Naive B cell (primary cell): ENCODE measurements around the gene PSMD9. TPM values are rescaled to one million over a fixed set of nuclear protein-coding genes. Genes with fewer than 3 reads are reported as not detected.
"Not testable (repeated sequence)": the region's sequence is repeated elsewhere in the genome, so short reads cannot be mapped to it uniquely, and the experiment has no call there.

Experiments
- ATAC-seq, 2 donors: fragments of 150-1000 bp; cut with Tn5 transposase; 2 replicates each; pipeline ENCODE4 v1.10.0; 2021; ENCODE audit warnings: low read depth in 2 of 2, mild to moderate bottlenecking in 2 of 2, moderate library complexity in 2 of 2
- DNase-seq: peaks from one replicate; pipeline ENCODE4 v3.0.0; 2022
- H3K27ac Mint-ChIP-seq, 6 donors: one replicate each; pipeline ENCODE4 v1.8.0; 2020 to 2022; ENCODE audit warnings: mild to moderate bottlenecking in 6 of 6, mixed read lengths in 6 of 6, moderate library complexity in 5 of 6, inconsistent platforms in 2 of 6
- H3K27me3 Mint-ChIP-seq, 3 donors: one replicate each; pipeline ENCODE4 v1.8.0; 2021 to 2022; ENCODE audit warnings: mixed read lengths in 3 of 3, mild to moderate bottlenecking in 1 of 3
- H3K36me3 Mint-ChIP-seq, 2 donors: one replicate each; pipeline ENCODE4 v1.8.0; 2020 to 2022; ENCODE audit warnings: mixed read lengths in 2 of 2, inconsistent platforms in 1 of 2, mild to moderate bottlenecking in 1 of 2
- H3K4me1 Mint-ChIP-seq, 3 donors: one replicate each; pipeline ENCODE4 v1.8.0; 2020 to 2022; ENCODE audit warnings: mixed read lengths in 3 of 3, inconsistent platforms in 1 of 3, mild to moderate bottlenecking in 1 of 3, moderate library complexity in 1 of 3
- H3K4me3 Mint-ChIP-seq, 8 donors: one replicate each; pipeline ENCODE4 v1.8.0; 2020 to 2022; ENCODE audit warnings: mild to moderate bottlenecking in 8 of 8, mixed read lengths in 8 of 8, moderate library complexity in 8 of 8, inconsistent platforms in 2 of 8
- H3K9me3 Mint-ChIP-seq, 7 donors: one replicate each; pipeline ENCODE4 v1.8.0; 2020 to 2022; ENCODE audit warnings: mixed read lengths in 7 of 7, mild to moderate bottlenecking in 5 of 7, inconsistent platforms in 2 of 7, moderate library complexity in 1 of 7
- polyA plus RNA-seq, 6 donors: library from polyadenylated mRNA; unstranded; fragments of 300-500 nt; fragmentation: Illumina TruSeq; gene quantifications; one replicate each; pipeline ENCODE4 v1.2.3, GENCODE V29; 2021; ENCODE audit warnings: low read depth in 6 of 6

Gene PSMD9
- polyA plus RNA-seq, 6 donors from 2014 or later = 71.6 to 97.1 (median 74.1) TPM

DNA sequence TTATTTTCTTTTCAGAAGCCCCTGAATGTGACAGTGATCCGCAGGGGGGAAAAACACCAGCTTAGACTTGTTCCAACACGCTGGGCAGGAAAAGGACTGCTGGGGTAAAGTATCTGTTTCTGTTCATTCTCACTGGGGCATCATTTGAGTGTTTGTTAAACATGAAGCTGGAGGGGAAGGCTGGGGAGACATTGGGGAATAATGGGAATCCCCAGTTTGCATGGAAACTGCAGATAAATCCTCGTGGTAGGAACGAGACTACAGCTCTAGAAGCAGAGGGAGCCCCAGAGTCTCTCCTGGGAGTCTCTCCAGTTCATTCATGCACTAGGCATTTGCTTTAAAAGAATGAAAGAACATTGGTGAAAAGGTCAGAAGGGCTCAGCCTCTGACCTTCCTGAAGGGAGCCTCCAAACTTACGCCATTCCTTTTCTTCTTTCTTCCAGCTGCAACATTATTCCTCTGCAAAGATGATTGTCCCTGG is 27.3 kb downstream of the PSMD9 start:
- Mint-ChIP-seq H3K4me1 (peaks cover 7 to 13% (median 12%) of the 10 kb centered on the region in 3 donors), H3K27me3 (no peaks in the 10 kb centered on the region), H3K9me3 (no peaks in the 10 kb centered on the region), H3K27ac (peak overlapping the region in 2 of 6 donors; percentile 47 to 87), H3K36me3 (peaks cover 0 to 2% of the 10 kb centered on the region in 2 donors), H3K4me3 (peak overlapping the region in 1 of 8 donors; percentile 27)
- DNase-seq (no peak), ATAC-seq (no peak)

DNA sequence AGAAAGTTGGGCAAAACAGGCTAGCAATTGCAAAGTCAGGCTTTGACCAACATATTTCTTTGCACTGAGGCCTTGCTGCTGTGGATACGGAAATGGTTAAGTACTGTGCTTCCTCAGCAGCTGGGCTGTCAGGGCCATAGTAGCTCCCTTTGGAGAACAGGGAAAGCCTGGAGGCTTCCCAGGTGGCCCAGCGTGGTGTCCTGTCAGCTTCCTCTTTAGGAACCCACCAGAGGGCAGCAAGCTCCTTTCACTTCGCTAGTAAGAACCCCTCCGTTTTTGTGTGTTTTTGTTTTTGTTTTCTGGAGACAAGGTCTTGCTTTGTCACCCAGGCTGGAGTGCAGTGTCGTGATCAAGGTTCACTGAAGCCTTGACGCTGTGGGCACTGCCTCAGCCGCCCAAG is 28.1 kb downstream of the PSMD9 start:
- DNase-seq (no peak), ATAC-seq (no peak)
- Mint-ChIP-seq H3K36me3 (no peaks in the 10 kb centered on the region), H3K27ac (peak overlapping the region in 3 of 6 donors; percentile 18 to 99 (median 95)), H3K4me1 (peaks cover 11 to 13% (median 12%) of the 10 kb centered on the region in 3 donors), H3K27me3 (no peaks in the 10 kb centered on the region), H3K4me3 (peak overlapping the region in 1 of 8 donors; percentile 17), H3K9me3 (no peaks in the 10 kb centered on the region)

DNA sequence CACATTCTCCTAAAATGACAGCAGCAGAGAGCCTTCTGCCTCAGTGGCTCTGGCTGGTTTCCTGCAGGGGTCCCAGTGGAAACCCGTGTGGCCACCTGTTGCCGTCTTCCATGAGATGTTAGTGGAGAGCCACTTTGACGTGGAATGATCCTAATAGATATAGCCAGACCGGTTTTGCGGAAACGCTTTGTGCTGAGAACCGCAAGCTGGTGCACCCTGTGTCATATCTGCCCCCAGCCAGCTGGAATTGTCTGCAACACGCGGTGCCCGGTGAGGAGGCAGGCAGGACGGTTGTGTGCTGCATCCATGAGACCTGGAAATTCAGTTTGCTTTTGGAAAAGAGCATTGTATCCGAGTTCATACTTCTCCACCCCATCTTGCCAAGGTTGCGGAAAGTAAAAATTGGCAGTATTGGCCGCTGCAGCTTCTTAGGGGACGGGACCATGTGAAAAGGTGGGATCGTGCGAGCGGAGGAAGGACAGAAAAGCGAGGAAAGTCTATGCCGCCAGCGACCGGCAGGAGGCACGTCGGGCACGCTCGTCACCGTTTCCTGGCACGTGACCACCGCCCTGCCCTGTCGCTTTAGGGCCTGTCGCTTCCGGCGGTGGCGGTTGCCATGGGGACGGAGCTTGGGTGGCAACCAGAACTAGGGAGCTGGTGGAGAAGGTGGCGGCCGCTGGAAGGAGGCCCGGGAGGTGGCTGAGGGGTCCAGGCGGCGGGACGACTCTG is 29.5 kb downstream of the PSMD9 start, which contains the start of gene CFAP251:
Gene CFAP251 (plus strand): TSS at position 643 of the 729 bp plus-strand sequence. CDS start 2,714 bp downstream, outside the sequence.
- Mint-ChIP-seq H3K4me3 (peak within 1 kb of the TSS; percentile 71 to 91 (median 83)), H3K27me3 (no peaks in the 10 kb centered on the region)

DNA sequence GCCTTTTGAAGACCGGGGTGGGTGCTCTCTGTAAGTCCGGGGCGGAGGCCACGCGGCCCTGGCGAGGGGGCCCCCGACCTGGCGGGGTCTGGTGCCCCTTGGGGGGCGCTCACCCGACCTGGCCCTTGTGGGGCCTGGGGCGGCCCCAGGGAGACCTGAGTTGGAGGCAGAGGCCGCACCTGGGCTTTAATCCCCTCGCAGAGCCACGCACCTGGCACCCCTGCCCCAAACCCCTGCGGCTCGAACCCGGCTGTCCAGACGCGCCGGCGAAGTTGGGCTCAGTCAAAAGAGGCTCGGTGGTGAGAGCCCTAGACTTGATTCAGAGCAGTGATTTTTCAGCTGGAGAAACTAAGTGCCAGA is 30.1 kb downstream of the PSMD9 start:
- Mint-ChIP-seq H3K4me1 (peaks cover 13% of the 10 kb centered on the region in 3 donors), H3K4me3 (peak overlapping the region in 5 of 8 donors; percentile 71 to 91 (median 81)), H3K36me3 (no peaks in the 10 kb centered on the region), H3K27ac (peak overlapping the region; percentile 28 to 99 (median 94)), H3K27me3 (no peaks in the 10 kb centered on the region), H3K9me3 (no peaks in the 10 kb centered on the region)
- DNase-seq = no peak
- ATAC-seq = peak; percentile 35 to 54

More for the DNA sequence above, 29.5 kb downstream of the PSMD9 start, which contains the start of gene CFAP251:
- peaks cover 11 to 13% (median 12%) of the 10 kb centered on the region in 3 donors for H3K4me1 Mint-ChIP-seq
- DNase-seq (peak; percentile 94), ATAC-seq (peak; percentile 99)
- H3K9me3 Mint-ChIP-seq = no peaks in the 10 kb centered on the region
- no peaks in the 10 kb centered on the region for H3K36me3 Mint-ChIP-seq
- H3K27ac Mint-ChIP-seq = peak within 1 kb of the TSS; percentile 81 to 99 (median 96)

DNA sequence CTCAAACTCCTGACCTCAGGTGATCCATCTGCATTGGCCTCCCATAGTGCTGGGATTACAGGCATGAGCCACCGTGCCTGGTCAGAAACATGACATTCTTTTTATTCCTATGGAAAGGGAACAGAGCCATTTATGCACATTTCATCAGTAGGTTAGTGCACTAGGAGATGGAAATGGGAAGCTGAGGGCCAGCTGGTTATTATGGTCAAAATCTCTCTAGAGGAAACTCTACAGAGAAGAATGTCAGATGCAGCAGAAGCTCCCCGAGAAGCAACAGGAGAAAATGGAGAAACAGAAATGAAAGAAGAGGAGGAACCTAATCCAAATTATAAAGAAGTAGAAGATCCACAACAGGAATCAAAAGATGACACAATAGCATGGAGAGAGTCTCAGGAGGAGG is 32.5 kb downstream of the PSMD9 start:
- Mint-ChIP-seq H3K27me3 (no peaks in the 10 kb centered on the region), H3K27ac (peak overlapping the region in 3 of 6 donors; percentile 67 to 85 (median 77)), H3K4me3 (peak overlapping the region in 2 of 8 donors; percentile 29 to 33), H3K4me1 (peaks cover 13 to 17% (median 16%) of the 10 kb centered on the region in 3 donors), H3K9me3 (no peaks in the 10 kb centered on the region), H3K36me3 (no peaks in the 10 kb centered on the region)
- DNase-seq (no peak), ATAC-seq (no peak)

DNA sequence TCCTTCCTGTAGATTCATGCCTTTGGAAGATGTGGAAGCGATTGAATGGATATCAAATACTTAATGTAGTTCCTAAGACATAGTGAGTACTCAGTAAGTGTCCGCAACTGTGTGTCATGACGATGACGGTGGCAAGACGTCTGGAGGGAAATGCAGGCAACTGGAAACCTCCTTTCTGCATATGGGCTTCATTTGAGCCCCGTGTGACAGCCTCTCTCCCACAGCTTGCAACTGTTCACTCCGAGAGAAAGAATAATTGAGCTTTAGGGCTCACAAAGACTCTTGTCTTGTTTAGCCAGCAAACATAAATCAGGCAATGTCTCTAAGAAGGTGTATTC is 36.7 kb downstream of the PSMD9 start:
- H3K27ac Mint-ChIP-seq = no peak overlapping the region
- no peak overlapping the region for H3K4me3 Mint-ChIP-seq
- DNase-seq (no peak), ATAC-seq (no peak)
- no peaks in the 10 kb centered on the region for H3K36me3 Mint-ChIP-seq
- H3K9me3 Mint-ChIP-seq = no peaks in the 10 kb centered on the region
- H3K4me1 Mint-ChIP-seq = peaks cover 13 to 30% (median 20%) of the 10 kb centered on the region in 3 donors
- no peaks in the 10 kb centered on the region for H3K27me3 Mint-ChIP-seq

DNA sequence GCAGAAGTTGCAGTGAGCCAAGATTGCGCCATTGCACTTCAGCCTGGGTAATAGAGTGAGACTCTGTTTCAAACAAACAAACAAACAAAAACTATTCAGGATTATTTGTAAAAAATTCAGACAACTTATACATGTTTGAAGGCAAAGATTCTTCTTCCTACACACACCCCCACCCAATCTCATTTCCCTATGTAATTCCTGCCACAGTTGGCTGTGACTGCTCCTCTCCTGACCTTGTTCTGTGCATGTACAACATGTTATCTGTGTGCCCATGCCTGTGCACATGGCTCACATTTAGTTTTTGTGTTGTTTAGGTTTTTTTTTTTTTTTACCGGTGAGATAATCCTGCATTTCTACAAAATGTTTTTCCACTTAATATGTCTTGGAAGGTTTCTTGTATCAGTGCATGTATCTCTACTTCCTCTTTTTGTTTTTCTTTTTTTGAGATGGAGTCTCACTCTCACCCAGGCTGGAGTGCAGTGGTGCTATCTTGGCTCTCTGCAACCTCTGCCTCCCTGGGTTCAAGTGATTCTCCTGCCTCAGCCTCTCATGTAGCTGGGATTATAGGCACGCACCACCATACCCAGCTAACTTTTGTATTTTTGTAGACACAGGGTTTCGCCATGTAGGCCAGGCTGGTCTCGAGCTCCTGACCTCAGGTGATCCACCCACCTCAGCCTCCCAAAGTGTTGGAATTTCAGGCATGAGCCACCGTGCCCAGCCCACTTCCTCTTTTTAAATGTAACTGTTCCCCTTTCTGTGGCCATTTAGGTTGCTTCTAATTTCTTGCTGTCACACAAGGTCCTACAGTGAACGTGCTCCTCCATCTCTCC is 38.5 kb downstream of the PSMD9 start:
- DNase-seq = peak; percentile 72
- peak overlapping the region in 7 of 8 donors; percentile 31 to 75 (median 52) for H3K4me3 Mint-ChIP-seq
- H3K27ac Mint-ChIP-seq = peak overlapping the region; percentile 52 to 94 (median 72)
- no peaks in the 10 kb centered on the region for H3K27me3 Mint-ChIP-seq
- peaks cover 26 to 43% (median 28%) of the 10 kb centered on the region in 3 donors for H3K4me1 Mint-ChIP-seq
- H3K36me3 Mint-ChIP-seq = no peaks in the 10 kb centered on the region
- no peaks in the 10 kb centered on the region for H3K9me3 Mint-ChIP-seq
- ATAC-seq = peak; percentile 86 to 90

DNA sequence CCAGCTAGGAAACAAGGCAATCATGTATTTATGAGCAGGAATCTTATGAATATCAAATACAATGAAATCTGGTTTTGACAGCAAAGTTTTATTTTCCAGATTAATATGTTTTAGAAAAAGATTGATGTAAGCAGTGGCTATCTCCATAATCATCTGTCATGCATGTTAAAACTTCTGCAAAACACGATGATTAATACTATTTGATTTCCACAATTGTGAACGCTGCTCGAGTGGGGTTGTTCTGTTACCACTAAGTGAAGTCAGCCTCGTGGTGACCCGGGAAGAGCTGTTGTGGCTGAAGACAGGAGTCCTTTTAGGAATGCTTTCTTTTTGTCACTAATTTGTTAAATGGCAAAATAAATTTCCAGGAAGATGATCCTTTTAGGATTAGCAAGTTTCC is 39.2 kb downstream of the PSMD9 start:
- Mint-ChIP-seq H3K4me1 (peaks cover 34 to 51% (median 35%) of the 10 kb centered on the region in 3 donors), H3K9me3 (no peaks in the 10 kb centered on the region), H3K4me3 (peak overlapping the region in 6 of 8 donors; percentile 31 to 75 (median 50)), H3K36me3 (peaks cover 0 to 1% of the 10 kb centered on the region in 2 donors), H3K27ac (peak overlapping the region in 5 of 6 donors; percentile 57 to 94 (median 76)), H3K27me3 (no peaks in the 10 kb centered on the region)
- no peak for DNase-seq
- no peak for ATAC-seq

DNA sequence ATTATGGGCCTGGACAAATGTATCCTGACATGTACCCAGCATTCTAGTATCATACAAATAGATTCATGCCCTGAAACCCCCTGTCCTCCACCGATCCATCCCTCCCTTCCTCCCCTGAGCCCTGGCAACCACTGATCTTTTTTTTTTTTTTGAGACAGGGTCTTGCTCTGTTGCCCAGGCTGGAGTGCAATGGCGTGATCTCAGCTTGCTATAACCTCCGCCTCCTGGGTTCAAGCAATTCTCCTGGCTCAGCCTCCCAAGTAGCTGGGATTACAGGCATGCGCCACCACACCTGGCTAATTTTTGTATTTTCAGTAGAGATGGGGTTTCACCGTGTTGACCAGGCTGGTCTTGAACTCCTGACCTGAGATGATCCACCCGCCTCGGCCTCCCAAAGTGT is 41.0 kb downstream of the PSMD9 start:
- not testable (repeated sequence) for H3K27ac Mint-ChIP-seq, H3K36me3 Mint-ChIP-seq, H3K4me3 Mint-ChIP-seq, ATAC-seq, H3K27me3 Mint-ChIP-seq, H3K9me3 Mint-ChIP-seq, DNase-seq
- H3K4me1 Mint-ChIP-seq = peaks cover 34 to 53% (median 42%) of the 10 kb centered on the region in 3 donors

DNA sequence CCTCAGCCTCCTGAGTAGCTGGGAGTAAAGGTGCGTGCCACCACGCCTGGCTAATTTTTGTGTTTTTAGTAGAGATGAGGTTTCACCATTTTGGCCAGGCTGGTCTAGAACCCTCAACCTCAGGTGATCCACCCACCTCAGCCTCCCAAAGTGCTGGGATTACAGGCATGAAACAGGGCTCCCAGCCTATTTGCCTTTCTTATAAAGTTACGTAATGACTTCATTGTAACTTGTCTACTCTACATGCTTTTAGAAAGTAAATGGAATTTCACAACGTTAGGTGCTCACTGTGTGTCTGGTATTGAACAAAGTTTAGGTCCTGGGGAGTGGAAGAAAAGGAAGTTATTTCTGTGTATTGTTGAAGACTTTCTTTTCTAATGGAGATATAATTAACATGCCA is 42.3 kb downstream of the PSMD9 start:
- ATAC-seq (no peak), DNase-seq (no peak)
- H3K9me3 Mint-ChIP-seq = no peaks in the 10 kb centered on the region
- no peak overlapping the region for H3K27ac Mint-ChIP-seq
- peaks cover 0 to 6% of the 10 kb centered on the region in 2 donors for H3K36me3 Mint-ChIP-seq
- H3K27me3 Mint-ChIP-seq = peaks cover 0 to 4% (median 0%) of the 10 kb centered on the region in 3 donors
- H3K4me3 Mint-ChIP-seq = peak overlapping the region in 2 of 8 donors; percentile 39 to 40
- H3K4me1 Mint-ChIP-seq = peaks cover 36 to 51% (median 42%) of the 10 kb centered on the region in 3 donors

DNA sequence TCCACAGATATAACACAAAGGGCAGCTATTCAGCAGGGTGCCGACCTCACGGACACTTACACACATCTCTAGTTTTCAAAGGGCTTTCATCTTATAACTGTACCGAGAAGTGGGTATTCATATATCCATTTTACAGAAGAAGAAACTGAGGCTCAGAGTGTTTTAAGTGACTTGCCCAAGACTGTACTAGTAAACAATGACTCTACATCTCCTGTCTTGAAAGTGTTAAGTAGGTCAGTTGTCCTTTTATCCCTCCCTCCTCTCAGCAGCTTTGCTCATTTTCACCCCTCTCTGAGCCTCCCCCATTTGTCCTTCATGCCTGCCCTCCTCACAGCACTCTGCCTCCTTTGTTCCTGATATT is 43.6 kb downstream of the PSMD9 start:
- Mint-ChIP-seq H3K4me3 (peak overlapping the region in 5 of 8 donors; percentile 10 to 77 (median 54)), H3K9me3 (peaks cover 0 to under 1% (median 0%) of the 10 kb centered on the region in 7 donors), H3K27me3 (peaks cover 0 to 4% (median 0%) of the 10 kb centered on the region in 3 donors), H3K36me3 (peaks cover 0 to 6% of the 10 kb centered on the region in 2 donors), H3K4me1 (peaks cover 37 to 51% (median 38%) of the 10 kb centered on the region in 3 donors), H3K27ac (peak overlapping the region in 1 of 6 donors; percentile 20)
- DNase-seq (no peak), ATAC-seq (no peak)

DNA sequence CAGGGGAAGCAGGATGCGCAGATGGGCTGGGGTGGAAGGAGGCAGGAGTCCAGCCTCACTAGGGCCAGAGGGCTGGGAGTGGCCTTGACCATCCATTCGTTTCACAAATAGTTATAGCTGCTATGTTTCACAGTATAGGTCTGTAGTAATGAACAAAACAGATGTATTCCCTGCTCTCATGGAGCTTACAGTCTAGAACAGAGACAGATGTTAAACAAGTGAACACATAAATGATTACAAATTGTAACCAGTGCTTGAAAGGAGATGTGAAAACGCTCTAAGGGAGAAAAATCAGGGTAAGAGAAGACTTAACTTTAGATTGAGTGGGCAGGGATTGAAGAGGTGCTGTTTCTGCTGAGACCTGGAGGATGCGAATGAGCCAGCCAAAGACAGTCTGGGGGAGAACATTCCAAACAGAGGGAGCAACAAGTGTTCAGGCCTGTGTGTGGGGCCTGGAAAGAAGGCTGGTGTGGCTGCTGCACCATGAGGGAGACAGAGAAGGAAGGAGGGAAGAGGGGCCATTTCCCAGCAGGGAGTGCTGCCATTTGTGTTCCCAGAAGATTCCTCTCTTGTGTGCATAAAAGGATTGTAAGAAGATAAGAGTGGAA is 44.4 kb downstream of the PSMD9 start:
- Mint-ChIP-seq H3K9me3 (peaks cover 0 to 2% (median 0%) of the 10 kb centered on the region in 7 donors), H3K27ac (peak overlapping the region in 4 of 6 donors; percentile 16 to 84 (median 52)), H3K4me3 (peak overlapping the region in 1 of 8 donors; percentile 25), H3K27me3 (peaks cover 0 to 4% (median 0%) of the 10 kb centered on the region in 3 donors), H3K4me1 (peaks cover 36 to 50% (median 39%) of the 10 kb centered on the region in 3 donors), H3K36me3 (peaks cover 0 to 6% of the 10 kb centered on the region in 2 donors)
- DNase-seq (no peak), ATAC-seq (no peak)
